ENCODE measurements around the gene CHRNG.
A peak's percentile ranks its signal among the peaks of the same experiment; 100 is the strongest.

Gene CHRNG

GRCh38 chr2:232523402-232523681 lies 16.1 kb upstream of the CHRNG start:
- H3K9me3 ChIP-seq (replicated peaks; ENCODE audit: low read length), result no peaks in the 10 kb centered on the region
- no peaks in the 10 kb centered on the region for H3K36me3 ChIP-seq (ENCODE audit: insufficient read depth, low read length)
- H3K4me3 ChIP-seq (ENCODE audit: low read length), result peak overlapping the region; percentile 63
- H3K27me3 ChIP-seq (ENCODE audit: control insufficient read depth, insufficient read depth, low read length), result peaks cover 43% of the 10 kb centered on the region
- H3K9ac ChIP-seq (ENCODE audit: low read depth, low read length), result no peak overlapping the region
- H3K4me1 ChIP-seq (ENCODE audit: control insufficient read depth, insufficient read depth, low read length), result peaks cover 16% of the 10 kb centered on the region
- H3K4me2 ChIP-seq (ENCODE audit: low read length), result peak overlapping the region; percentile 89

DNA sequence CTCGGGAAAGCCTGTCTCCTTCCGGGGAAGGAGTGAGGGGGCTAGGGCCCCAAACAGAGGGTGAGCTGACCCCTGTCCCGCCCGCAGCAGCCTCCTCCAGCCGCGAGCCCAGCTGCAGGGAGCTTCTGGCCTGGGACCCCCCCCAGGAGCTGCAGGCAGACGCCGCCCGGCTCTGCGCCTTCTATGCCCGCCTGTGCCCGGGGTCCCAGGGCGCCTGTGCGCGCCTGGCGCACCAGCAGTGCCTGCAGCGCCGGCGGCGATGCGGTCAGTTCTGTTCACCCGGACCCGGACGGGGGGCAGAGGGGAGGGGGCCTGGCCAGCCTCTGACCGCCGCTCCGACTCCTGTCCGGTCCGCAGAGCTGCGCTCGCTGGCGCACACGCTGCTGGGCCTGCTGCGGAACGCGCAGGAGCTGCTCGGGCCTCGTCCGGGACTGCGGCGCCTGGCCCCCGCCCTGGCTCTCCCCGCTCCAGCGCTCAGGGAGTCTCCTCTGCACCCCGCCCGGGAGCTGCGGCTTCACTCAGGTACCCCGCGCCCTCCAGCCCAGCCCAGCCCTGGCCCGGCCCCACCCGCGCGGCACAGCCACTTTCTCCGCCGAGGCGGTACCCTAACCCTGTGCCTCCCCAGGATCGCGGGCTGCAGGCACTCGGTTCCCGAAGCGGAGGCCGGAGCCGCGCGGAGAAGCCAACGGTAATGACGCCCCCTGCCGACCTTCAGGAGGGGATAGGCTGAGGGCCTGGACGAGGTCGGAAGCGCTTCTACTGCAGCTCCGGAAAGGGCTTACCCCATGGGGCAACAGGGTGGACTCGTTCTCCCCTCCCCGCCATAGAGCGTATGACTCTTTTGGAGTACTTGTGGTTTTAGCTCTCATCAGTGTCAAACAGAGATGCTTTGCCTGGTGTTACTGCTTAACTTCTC lies 15.6 kb upstream of the CHRNG start:
- peaks cover 19% of the 10 kb centered on the region for H3K4me1 ChIP-seq (ENCODE audit: control insufficient read depth, insufficient read depth, low read length)
- no peak overlapping the region for H3K9ac ChIP-seq (ENCODE audit: low read depth, low read length)
- H3K4me2 ChIP-seq (ENCODE audit: low read length), result peak overlapping the region; percentile 89
- H3K36me3 ChIP-seq (ENCODE audit: insufficient read depth, low read length), result no peaks in the 10 kb centered on the region
- H3K27me3 ChIP-seq (ENCODE audit: control insufficient read depth, insufficient read depth, low read length), result peaks cover 37% of the 10 kb centered on the region
- no peaks in the 10 kb centered on the region for H3K9me3 ChIP-seq (replicated peaks; ENCODE audit: low read length)
- H3K4me3 ChIP-seq (ENCODE audit: low read length), result peak overlapping the region; percentile 63

DNA sequence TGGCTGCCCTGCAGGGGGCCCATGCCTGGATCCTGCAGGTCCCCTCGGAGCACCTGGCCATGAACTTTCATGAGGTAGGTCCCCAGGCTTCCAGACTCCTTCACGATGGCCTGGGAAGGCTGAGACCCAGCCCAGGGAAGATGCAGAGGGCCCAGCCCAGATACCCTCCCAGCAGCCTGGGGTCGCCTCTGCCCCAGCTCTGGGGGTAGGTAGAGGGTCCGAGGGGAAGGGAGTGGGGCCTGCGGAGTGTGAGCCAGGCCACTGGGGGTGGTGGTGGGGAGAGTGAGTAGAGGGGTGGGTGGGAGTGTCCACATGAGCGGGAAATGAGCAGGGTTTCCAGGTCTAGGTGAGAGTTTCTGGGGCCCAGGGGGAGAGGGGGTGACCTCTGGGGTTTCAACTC lies 14.7 kb upstream of the CHRNG start:
- H3K9me3 ChIP-seq (replicated peaks; ENCODE audit: low read length), result no peaks in the 10 kb centered on the region
- no peaks in the 10 kb centered on the region for H3K36me3 ChIP-seq (ENCODE audit: insufficient read depth, low read length)
- H3K4me2 ChIP-seq (ENCODE audit: low read length), result peak overlapping the region; percentile 89
- H3K27me3 ChIP-seq (ENCODE audit: control insufficient read depth, insufficient read depth, low read length), result peaks cover 30% of the 10 kb centered on the region
- H3K4me1 ChIP-seq (ENCODE audit: control insufficient read depth, insufficient read depth, low read length), result peaks cover 25% of the 10 kb centered on the region
- H3K9ac ChIP-seq (ENCODE audit: low read depth, low read length), result no peak overlapping the region
- no peak overlapping the region for H3K4me3 ChIP-seq (ENCODE audit: low read length)

DNA sequence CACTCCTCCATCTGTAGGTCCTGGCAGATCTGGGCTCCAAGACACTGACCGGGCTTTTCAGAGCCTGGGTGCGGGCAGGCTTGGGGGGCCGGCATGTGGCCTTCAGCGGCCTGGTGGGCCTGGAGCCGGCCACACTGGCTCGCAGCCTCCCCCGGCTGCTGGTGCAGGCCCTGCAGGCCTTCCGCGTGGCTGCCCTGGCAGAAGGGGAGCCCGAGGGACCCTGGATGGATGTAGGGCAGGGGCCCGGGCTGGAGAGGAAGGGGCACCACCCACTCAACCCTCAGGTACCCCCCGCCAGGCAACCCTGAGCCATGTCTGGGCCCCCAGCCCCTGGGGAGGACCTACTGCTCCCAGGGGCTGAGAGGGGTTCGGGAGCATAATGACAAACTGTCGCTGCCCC lies 14.3 kb upstream of the CHRNG start:
- no peaks in the 10 kb centered on the region for H3K9me3 ChIP-seq (replicated peaks; ENCODE audit: low read length)
- H3K4me3 ChIP-seq (ENCODE audit: low read length), result no peak overlapping the region
- H3K36me3 ChIP-seq (ENCODE audit: insufficient read depth, low read length), result no peaks in the 10 kb centered on the region
- H3K4me1 ChIP-seq (ENCODE audit: control insufficient read depth, insufficient read depth, low read length), result peaks cover 25% of the 10 kb centered on the region
- H3K27me3 ChIP-seq (ENCODE audit: control insufficient read depth, insufficient read depth, low read length), result peaks cover 30% of the 10 kb centered on the region
- no peak overlapping the region for H3K4me2 ChIP-seq (ENCODE audit: low read length)
- no peak overlapping the region for H3K9ac ChIP-seq (ENCODE audit: low read depth, low read length)

DNA sequence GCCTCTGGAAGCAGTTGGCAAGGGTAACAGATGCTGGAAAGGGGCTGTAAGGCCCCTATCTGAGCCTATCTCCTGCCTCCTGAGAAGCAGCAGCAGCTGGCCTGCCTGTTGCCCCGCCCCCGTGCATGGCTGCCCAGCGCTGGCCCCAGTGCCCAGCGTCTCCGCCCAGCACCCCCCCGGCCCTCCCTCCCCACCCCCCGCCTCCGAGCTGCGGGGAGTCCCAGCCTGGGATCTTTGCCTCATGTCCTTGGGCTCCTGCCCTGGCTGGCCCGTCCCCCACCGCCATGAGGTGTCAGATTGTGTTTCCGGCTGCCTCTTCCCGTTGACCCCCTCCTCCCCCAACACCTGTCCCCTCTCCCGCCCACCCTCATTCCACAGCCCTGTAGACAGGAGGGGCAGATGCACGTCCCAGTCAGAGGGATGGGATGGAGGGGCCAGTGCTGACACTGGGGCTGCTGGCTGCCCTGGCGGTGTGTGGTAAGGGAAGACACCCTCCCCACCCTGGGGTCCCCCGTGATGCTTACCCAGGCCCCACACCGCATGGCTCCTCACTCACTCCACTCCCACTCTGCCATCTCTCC lies 13.6 kb upstream of the CHRNG start, which contains the start of gene CHRND:
TSS of gene CHRND (plus strand) at position 370 of the 581 bp plus-strand sequence. CDS start at position 426, 56 bp downstream.
- peaks cover 25% of the 10 kb centered on the region for H3K4me1 ChIP-seq (ENCODE audit: control insufficient read depth, insufficient read depth, low read length)
- H3K9me3 ChIP-seq (replicated peaks; ENCODE audit: low read length), result no peaks in the 10 kb centered on the region
- H3K36me3 ChIP-seq (ENCODE audit: insufficient read depth, low read length), result no peaks in the 10 kb centered on the region
- H3K4me3 ChIP-seq (ENCODE audit: low read length), result no peak within 1 kb of the TSS
- no peak within 1 kb of the TSS for H3K9ac ChIP-seq (ENCODE audit: low read depth, low read length)
- H3K4me2 ChIP-seq (ENCODE audit: low read length), result no peak within 1 kb of the TSS
- peaks cover 26% of the 10 kb centered on the region for H3K27me3 ChIP-seq (ENCODE audit: control insufficient read depth, insufficient read depth, low read length)

DNA sequence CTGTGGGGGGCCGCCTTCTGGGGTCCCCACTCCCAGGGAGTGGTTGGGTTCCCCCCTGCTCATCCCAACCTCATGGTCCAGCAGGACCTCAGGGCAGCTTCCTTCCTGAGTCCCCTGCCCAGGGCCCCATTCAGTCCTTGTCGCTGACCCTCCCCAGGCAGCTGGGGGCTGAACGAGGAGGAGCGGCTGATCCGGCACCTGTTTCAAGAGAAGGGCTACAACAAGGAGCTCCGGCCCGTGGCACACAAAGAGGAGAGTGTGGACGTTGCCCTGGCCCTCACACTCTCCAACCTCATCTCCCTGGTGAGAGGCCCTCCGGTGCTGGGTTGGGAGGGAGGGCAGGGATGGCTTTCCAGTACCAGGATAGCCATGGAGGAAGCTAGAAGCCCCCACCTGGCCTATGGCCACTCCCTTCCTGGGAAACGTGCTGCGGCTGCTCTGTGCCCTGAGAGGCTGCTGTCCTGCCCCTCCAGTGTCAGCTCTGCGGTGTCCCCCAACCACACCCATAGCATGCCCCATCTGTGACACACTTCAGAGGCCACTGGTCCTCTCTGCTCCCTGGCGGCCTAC lies 13.0 kb upstream of the CHRNG start:
- no peak overlapping the region for H3K4me2 ChIP-seq (ENCODE audit: low read length)
- no peaks in the 10 kb centered on the region for H3K9me3 ChIP-seq (replicated peaks; ENCODE audit: low read length)
- H3K4me3 ChIP-seq (ENCODE audit: low read length), result no peak overlapping the region
- H3K36me3 ChIP-seq (ENCODE audit: insufficient read depth, low read length), result no peaks in the 10 kb centered on the region
- H3K4me1 ChIP-seq (ENCODE audit: control insufficient read depth, insufficient read depth, low read length), result peaks cover 25% of the 10 kb centered on the region
- H3K27me3 ChIP-seq (ENCODE audit: control insufficient read depth, insufficient read depth, low read length), result peaks cover 21% of the 10 kb centered on the region
- H3K9ac ChIP-seq (ENCODE audit: low read depth, low read length), result no peak overlapping the region

- no peaks in the 10 kb centered on the region for H3K36me3 ChIP-seq (ENCODE audit: insufficient read depth, low read length)
- peaks cover 25% of the 10 kb centered on the region for H3K4me1 ChIP-seq (ENCODE audit: control insufficient read depth, insufficient read depth, low read length)
- no peak overlapping the region for H3K9ac ChIP-seq (ENCODE audit: low read depth, low read length)
- no peak overlapping the region for H3K4me2 ChIP-seq (ENCODE audit: low read length)
- H3K9me3 ChIP-seq (replicated peaks; ENCODE audit: low read length), result no peaks in the 10 kb centered on the region
- no peak overlapping the region for H3K4me3 ChIP-seq (ENCODE audit: low read length)
- H3K27me3 ChIP-seq (ENCODE audit: control insufficient read depth, insufficient read depth, low read length), result peaks cover 13% of the 10 kb centered on the region
Observed at GRCh38 chr2:232527905-232528470, 11.5 kb upstream of the CHRNG start.

GRCh38 chr2:232528746-232529460 lies 10.6 kb upstream of the CHRNG start:
- Histone ChIP-seq H3K9me3 (replicated peaks; ENCODE audit: low read length) (no peaks in the 10 kb centered on the region), H3K27me3 (ENCODE audit: control insufficient read depth, insufficient read depth, low read length) (peaks cover 6% of the 10 kb centered on the region), H3K4me1 (ENCODE audit: control insufficient read depth, insufficient read depth, low read length) (peaks cover 19% of the 10 kb centered on the region), H3K4me2 (ENCODE audit: low read length) (no peak overlapping the region), H3K36me3 (ENCODE audit: insufficient read depth, low read length) (no peaks in the 10 kb centered on the region), H3K4me3 (ENCODE audit: low read length) (no peak overlapping the region), H3K9ac (ENCODE audit: low read depth, low read length) (no peak overlapping the region)

DNA sequence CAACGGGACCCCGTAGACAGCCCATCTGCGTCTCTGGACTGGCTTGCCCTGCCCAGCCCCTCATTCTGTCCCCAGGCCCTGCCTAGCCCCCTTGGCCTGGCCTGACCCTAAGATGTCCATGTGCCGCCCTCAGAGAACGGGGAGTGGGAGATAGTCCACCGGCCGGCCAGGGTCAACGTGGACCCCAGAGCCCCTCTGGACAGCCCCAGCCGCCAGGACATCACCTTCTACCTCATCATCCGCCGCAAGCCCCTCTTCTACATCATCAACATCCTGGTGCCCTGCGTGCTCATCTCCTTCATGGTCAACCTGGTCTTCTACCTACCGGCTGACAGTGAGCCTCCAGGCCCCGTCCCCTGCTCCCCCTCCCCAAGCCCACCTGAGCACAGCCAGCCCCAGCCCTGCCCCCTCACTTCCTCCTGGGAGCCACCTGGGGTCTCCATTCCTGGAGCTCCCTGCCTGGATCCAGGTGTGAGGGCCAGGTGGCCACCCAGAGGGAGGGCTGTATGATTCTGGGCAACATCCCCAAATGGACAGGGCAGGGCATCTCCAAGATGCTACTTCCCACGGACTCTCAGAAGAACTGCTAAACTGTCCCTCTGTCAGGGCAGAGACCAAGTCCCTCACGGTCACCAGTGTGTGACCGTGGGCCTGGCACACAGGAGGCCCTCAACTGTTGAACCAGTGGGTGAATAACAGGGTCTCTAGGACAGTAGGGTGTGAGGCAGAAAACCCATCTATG lies 9.5 kb upstream of the CHRNG start:
- H3K36me3 ChIP-seq (ENCODE audit: insufficient read depth, low read length), result no peaks in the 10 kb centered on the region
- no peak overlapping the region for H3K9ac ChIP-seq (ENCODE audit: low read depth, low read length)
- no peak overlapping the region for H3K4me3 ChIP-seq (ENCODE audit: low read length)
- H3K4me1 ChIP-seq (ENCODE audit: control insufficient read depth, insufficient read depth, low read length), result peaks cover 15% of the 10 kb centered on the region
- H3K27me3 ChIP-seq (ENCODE audit: control insufficient read depth, insufficient read depth, low read length), result no peaks in the 10 kb centered on the region
- no peak overlapping the region for H3K4me2 ChIP-seq (ENCODE audit: low read length)
- no peaks in the 10 kb centered on the region for H3K9me3 ChIP-seq (replicated peaks; ENCODE audit: low read length)

DNA sequence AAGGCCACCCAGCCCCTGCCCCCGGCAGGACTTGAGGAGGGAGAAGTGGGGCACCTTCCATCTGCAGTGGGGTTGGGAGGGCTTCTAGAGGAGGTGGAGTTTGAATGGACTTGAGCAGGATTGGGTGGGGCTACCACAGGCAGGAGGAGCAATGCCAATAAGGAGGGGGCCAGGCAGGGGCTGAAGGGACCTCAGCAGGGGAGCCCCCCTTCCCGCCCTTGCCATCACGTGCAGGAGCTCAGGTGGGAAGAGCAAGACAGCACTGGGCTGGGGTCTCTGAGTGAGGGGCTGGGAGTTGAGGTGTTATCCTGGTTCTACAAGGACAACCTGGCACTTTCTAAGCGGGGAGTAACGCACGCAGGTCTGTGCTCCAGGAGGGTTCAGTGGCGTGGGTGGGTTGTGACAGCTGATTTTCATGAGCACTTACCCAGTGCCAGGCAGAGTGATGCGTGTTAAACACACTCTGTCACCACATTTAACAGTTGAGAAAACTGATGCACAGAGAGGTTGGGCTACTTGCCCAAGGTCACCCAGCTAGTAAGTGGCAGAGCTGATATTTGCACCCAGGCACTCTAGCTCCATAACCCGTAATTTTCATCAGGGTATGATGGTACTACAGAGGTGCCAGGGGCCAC lies 8.7 kb upstream of the CHRNG start:
- H3K27me3 ChIP-seq (ENCODE audit: control insufficient read depth, insufficient read depth, low read length), result no peaks in the 10 kb centered on the region
- H3K4me3 ChIP-seq (ENCODE audit: low read length), result no peak overlapping the region
- H3K9ac ChIP-seq (ENCODE audit: low read depth, low read length), result no peak overlapping the region
- no peaks in the 10 kb centered on the region for H3K36me3 ChIP-seq (ENCODE audit: insufficient read depth, low read length)
- no peak overlapping the region for H3K4me2 ChIP-seq (ENCODE audit: low read length)
- H3K4me1 ChIP-seq (ENCODE audit: control insufficient read depth, insufficient read depth, low read length), result peaks cover 10% of the 10 kb centered on the region
- H3K9me3 ChIP-seq (replicated peaks; ENCODE audit: low read length), result no peaks in the 10 kb centered on the region

Data from skeletal muscle satellite cell (primary cell).